ENCODE data around the gene NPM3. TPM values are rescaled to one million over a fixed set of nuclear protein-coding genes. Genes with fewer than 3 reads are reported as not detected.

NPM3 gene
- total RNA-seq, 1 experiment from 2014 or later, result 260 TPM

GRCh38 chr10:101778151-101778780, 5.0 kb downstream of the NPM3 start (continued):
- TF ChIP-seq SP1 (CRISPR knock-in tag; conservative IDR thresholded peaks at IDR 0.05) (no peak), ZNF532 (CRISPR knock-in tag; IDR thresholded peaks at IDR 0.05; ENCODE audit: borderline replicate concordance) (no peak)

DNA sequence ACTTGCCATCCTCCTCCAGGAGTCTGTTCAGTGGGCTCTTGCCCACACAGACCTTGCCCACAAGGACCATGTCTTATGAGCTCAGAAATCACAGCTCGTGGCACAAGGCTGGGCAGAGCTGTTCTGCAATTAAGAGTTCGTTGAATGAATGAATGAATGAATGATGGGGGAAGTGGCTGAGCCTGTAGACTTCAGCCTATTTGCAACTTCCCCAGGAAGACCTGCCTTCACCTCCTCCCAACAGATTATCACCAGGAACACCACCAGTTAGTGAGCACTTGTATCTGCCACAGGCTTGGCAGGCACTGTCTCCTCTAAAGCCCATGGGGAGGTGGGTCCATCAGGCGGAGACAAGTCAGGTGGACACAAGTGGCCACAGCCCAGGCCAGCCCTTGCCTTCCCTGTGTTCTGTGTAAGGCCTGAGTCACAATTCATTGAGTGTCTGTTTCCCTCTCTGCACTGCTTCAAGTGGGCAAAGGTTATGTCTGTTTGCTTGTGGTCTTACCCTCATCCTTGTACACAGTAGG, 5.6 kb downstream of the NPM3 start:
- POLR2A ChIA-PET, result no interaction called here
- peaks cover 56% of the 10 kb centered on the region for H3K27me3 Mint-ChIP-seq (ENCODE audit: low read depth)
- H3K36me3 Mint-ChIP-seq, result no peaks in the 10 kb centered on the region
- peaks cover 60% of the 10 kb centered on the region for H3K4me1 Mint-ChIP-seq
- H3K9me3 Mint-ChIP-seq, result no peaks in the 10 kb centered on the region
- ATAC-seq, result no peak
- no peak overlapping the region for H3K27ac Mint-ChIP-seq
- CTCF ChIA-PET, result interaction anchor here (1.4 to 11.0 kb wide), 2 partner anchors 29 to 175 kb away, joined by 5 to 370 read pairs; no protein-coding TSS in a partner anchor
- TF ChIP-seq ZBTB21 (CRISPR knock-in tag; IDR thresholded peaks at IDR 0.05; ENCODE audit: borderline replicate concordance), result no peak
- peak overlapping the region; percentile 81 for H3K4me3 Mint-ChIP-seq
- no peak for DNase-seq (ENCODE audit: low spot score)

DNA sequence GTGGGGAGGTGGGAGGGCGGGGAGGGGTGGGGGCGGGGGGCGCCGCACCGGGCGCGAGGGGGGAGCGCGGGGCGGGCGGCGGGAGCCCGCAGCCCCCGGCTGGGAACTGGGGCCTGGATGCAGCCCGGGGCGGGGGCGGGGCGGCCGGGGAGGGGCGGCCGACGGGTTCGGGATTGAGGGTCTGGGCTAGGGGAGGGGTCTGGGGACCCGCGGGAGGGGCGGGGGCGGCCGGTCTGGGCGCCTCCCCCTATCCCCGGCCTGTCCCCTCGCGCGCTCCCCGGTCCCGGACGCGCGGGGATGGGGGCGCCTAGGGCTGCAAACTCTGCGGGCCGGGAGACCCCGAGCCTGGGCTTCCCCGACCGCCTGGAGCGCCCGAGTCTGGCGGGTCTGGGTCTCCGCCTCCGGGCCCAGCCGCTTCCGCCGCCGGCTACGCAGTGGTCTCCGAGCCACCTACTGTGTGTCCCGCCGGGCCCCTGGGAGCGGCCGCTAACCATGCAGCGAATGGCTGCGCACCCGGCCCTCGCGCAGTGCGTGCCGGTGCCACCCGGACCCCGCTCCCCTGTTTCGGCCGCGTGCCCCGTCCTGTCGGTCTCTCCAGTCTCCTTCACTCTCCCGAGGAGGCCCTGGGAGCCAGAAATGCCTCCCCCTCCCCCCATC, 7.0 kb downstream of the NPM3 start:
- Mint-ChIP-seq H3K36me3 (no peaks in the 10 kb centered on the region), H3K27me3 (ENCODE audit: low read depth) (peaks cover 70% of the 10 kb centered on the region), H3K27ac (no peak overlapping the region), H3K9me3 (no peaks in the 10 kb centered on the region), H3K4me3 (peak overlapping the region; percentile 81), H3K4me1 (peaks cover 58% of the 10 kb centered on the region)
- ATAC-seq (no peak), DNase-seq (ENCODE audit: low spot score) (peak; percentile 38)
- ChIA-PET POLR2A (interaction anchor here (0.6 kb wide), 1 partner anchor 26 kb away, joined by 5 read pairs; no protein-coding TSS in a partner anchor), CTCF (interaction anchor here (0.5 to 11.0 kb wide), 4 partner anchors 17 to 174 kb away, joined by 3 to 370 read pairs (median 67); no protein-coding TSS in a partner anchor)
- TF ChIP-seq IRF2 (CRISPR knock-in tag; IDR thresholded peaks at IDR 0.05; ENCODE audit: borderline replicate concordance, low read depth) (no peak), ZBTB43 (CRISPR knock-in tag; IDR thresholded peaks at IDR 0.05) (0 out of 2 replicates have a peak, but pooled peaks have one; percentile 39), ZNF423 (CRISPR knock-in tag; IDR thresholded peaks at IDR 0.05) (peak; percentile 66; the same call in 1 of the 2 replicates), ZNF396 (CRISPR knock-in tag; IDR thresholded peaks at IDR 0.05; ENCODE audit: borderline replicate concordance) (no peak), ZNF263 (CRISPR knock-in tag; IDR thresholded peaks at IDR 0.05; ENCODE audit: low read depth) (no peak), FOXP1 (CRISPR knock-in tag; IDR thresholded peaks at IDR 0.05; ENCODE audit: borderline replicate concordance) (0 out of 2 replicates have a peak, but pooled peaks have one; percentile 45), GRHL2 (CRISPR knock-in tag; IDR thresholded peaks at IDR 0.05; ENCODE audit: insufficient replicate concordance, severe bottlenecking) (no peak)
- TF ChIP-seq, protein P1, sequence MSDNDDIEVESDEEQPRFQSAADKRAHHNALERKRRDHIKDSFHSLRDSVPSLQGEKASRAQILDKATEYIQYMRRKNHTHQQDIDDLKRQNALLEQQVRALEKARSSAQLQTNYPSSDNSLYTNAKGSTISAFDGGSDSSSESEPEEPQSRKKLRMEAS (CRISPR knock-in tag; IDR thresholded peaks at IDR 0.05), result peak; percentile 46; the same call in 1 of the 2 replicates
- TF ChIP-seq, protein P2, sequence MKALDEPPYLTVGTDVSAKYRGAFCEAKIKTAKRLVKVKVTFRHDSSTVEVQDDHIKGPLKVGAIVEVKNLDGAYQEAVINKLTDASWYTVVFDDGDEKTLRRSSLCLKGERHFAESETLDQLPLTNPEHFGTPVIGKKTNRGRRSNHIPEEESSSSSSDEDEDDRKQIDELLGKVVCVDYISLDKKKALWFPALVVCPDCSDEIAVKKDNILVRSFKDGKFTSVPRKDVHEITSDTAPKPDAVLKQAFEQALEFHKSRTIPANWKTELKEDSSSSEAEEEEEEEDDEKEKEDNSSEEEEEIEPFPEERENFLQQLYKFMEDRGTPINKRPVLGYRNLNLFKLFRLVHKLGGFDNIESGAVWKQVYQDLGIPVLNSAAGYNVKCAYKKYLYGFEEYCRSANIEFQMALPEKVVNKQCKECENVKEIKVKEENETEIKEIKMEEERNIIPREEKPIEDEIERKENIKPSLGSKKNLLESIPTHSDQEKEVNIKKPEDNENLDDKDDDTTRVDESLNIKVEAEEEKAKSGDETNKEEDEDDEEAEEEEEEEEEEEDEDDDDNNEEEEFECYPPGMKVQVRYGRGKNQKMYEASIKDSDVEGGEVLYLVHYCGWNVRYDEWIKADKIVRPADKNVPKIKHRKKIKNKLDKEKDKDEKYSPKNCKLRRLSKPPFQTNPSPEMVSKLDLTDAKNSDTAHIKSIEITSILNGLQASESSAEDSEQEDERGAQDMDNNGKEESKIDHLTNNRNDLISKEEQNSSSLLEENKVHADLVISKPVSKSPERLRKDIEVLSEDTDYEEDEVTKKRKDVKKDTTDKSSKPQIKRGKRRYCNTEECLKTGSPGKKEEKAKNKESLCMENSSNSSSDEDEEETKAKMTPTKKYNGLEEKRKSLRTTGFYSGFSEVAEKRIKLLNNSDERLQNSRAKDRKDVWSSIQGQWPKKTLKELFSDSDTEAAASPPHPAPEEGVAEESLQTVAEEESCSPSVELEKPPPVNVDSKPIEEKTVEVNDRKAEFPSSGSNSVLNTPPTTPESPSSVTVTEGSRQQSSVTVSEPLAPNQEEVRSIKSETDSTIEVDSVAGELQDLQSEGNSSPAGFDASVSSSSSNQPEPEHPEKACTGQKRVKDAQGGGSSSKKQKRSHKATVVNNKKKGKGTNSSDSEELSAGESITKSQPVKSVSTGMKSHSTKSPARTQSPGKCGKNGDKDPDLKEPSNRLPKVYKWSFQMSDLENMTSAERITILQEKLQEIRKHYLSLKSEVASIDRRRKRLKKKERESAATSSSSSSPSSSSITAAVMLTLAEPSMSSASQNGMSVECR (CRISPR knock-in tag; IDR thresholded peaks at IDR 0.05; ENCODE audit: borderline replicate concordance), result no peak
